Measurements from ENCODE around the gene GRPEL1. TPM values are rescaled to one million over a fixed set of nuclear protein-coding genes. Genes with fewer than 3 reads are reported as not detected.

GRPEL1 gene
- total and polyA plus RNA-seq, 2 of the 13 experiments (the other 11 are each of a cell fraction or from before 2014, with no cell fraction given), result 32.3 to 141 TPM

DNA sequence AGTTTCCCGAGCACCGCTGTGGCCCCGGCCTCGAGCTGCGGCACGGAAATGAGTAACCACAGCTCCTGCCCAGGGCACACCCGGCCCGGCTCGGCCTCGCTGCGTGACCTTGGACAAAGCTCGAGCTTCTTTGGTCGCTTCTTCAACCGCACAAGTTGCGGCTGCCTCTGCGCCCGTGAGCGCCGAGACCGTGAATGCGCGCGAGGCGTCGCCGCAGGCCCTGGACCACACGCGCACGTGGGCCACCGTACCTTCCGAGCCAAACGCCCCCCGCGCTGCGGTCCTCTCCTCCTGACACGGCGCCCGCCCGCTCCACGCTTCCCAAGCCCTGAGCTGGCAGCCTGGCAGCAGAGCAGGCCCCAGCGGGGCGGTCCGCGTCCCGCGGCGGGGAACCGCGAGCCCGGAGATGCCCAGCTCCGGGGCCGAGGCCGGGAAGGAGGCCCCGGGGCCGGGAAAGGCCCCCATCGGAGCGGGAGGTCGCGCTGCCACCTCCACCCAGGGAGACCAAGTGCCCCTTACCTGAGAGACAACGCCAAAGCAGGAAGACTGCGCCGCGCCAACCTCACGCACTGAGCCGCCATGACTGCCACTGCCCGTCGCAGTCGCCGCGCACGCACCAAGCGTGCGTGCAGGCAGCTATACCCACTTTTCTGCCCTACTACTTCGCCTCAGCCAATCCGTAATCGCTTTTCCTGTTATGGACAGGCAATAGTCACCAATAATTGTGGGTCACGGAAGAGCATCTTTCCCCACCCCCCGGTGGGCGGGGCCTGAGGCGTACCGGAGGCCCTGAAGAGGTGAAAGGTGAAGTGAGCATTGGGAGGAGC, at the start of gene GRPEL1 (continued):
- no peak for TF ChIP-seq RCOR2 (CRISPR knock-in tag; IDR thresholded peaks at IDR 0.05)
- no peak for TF ChIP-seq EHMT2 (IDR thresholded peaks at IDR 0.05; ENCODE audit: borderline replicate concordance, low read depth, low read length)
- TF ChIP-seq SETDB1 (CRISPR knock-in tag; IDR thresholded peaks at IDR 0.05; ENCODE audit: borderline replicate concordance), result no peak
- TF ChIP-seq NFYB (CRISPR knock-in tag; IDR thresholded peaks at IDR 0.05), result peak; percentile 87
- no peak for TF ChIP-seq ZNF124 (CRISPR knock-in tag; IDR thresholded peaks at IDR 0.05)
- TF ChIP-seq, protein P1, sequence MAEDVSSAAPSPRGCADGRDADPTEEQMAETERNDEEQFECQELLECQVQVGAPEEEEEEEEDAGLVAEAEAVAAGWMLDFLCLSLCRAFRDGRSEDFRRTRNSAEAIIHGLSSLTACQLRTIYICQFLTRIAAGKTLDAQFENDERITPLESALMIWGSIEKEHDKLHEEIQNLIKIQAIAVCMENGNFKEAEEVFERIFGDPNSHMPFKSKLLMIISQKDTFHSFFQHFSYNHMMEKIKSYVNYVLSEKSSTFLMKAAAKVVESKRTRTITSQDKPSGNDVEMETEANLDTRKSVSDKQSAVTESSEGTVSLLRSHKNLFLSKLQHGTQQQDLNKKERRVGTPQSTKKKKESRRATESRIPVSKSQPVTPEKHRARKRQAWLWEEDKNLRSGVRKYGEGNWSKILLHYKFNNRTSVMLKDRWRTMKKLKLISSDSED (CRISPR knock-in tag; IDR thresholded peaks at IDR 0.05), result no peak
- 0 out of 2 replicates have a peak, but pooled peaks have one; percentile 6 for TF ChIP-seq ZNF503 (CRISPR knock-in tag; IDR thresholded peaks at IDR 0.05)
- peak; percentile 25; the same call in 1 of the 2 replicates for TF ChIP-seq HOXA5 (CRISPR knock-in tag; IDR thresholded peaks at IDR 0.05)
- TF ChIP-seq SALL1 (CRISPR knock-in tag; IDR thresholded peaks at IDR 0.05), result peak; percentile 55
- TF ChIP-seq, protein P2, sequence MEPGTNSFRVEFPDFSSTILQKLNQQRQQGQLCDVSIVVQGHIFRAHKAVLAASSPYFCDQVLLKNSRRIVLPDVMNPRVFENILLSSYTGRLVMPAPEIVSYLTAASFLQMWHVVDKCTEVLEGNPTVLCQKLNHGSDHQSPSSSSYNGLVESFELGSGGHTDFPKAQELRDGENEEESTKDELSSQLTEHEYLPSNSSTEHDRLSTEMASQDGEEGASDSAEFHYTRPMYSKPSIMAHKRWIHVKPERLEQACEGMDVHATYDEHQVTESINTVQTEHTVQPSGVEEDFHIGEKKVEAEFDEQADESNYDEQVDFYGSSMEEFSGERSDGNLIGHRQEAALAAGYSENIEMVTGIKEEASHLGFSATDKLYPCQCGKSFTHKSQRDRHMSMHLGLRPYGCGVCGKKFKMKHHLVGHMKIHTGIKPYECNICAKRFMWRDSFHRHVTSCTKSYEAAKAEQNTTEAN (CRISPR knock-in tag; conservative IDR thresholded peaks at IDR 0.05), result peak; percentile 28; the same call in 1 of the 2 replicates
- TF ChIP-seq MATR3 (CRISPR knock-in tag; IDR thresholded peaks at IDR 0.05), result no peak
- TF ChIP-seq ZNF263 (CRISPR knock-in tag; IDR thresholded peaks at IDR 0.05), result no peak
- no peak for TF ChIP-seq RFXANK (CRISPR knock-in tag; IDR thresholded peaks at IDR 0.05)
- TF ChIP-seq REPIN1 (CRISPR knock-in tag; IDR thresholded peaks at IDR 0.05; ENCODE audit: borderline replicate concordance, low read depth), result peak; percentile 18; the same call in 1 of the 2 replicates
- no peak for TF ChIP-seq HMGA1 (CRISPR knock-in tag; conservative IDR thresholded peaks at IDR 0.05)
- TF ChIP-seq, protein P3, sequence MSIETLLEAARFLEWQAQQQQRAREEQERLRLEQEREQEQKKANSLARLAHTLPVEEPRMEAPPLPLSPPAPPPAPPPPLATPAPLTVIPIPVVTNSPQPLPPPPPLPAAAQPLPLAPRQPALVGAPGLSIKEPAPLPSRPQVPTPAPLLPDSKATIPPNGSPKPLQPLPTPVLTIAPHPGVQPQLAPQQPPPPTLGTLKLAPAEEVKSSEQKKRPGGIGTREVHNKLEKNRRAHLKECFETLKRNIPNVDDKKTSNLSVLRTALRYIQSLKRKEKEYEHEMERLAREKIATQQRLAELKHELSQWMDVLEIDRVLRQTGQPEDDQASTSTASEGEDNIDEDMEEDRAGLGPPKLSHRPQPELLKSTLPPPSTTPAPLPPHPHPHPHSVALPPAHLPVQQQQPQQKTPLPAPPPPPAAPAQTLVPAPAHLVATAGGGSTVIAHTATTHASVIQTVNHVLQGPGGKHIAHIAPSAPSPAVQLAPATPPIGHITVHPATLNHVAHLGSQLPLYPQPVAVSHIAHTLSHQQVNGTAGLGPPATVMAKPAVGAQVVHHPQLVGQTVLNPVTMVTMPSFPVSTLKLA (IDR thresholded peaks at IDR 0.05), result peak; percentile 48; the same call in 1 of the 2 replicates
- 0 out of 2 replicates have a peak, but pooled peaks have one; percentile 64 for TF ChIP-seq ZNF616 (CRISPR knock-in tag; IDR thresholded peaks at IDR 0.05; ENCODE audit: low read depth)
- TF ChIP-seq KLF16 (CRISPR knock-in tag; IDR thresholded peaks at IDR 0.05), result no peak; a peak in 1 of 4 replicates
- TF ChIP-seq GTF2F1 (IDR thresholded peaks at IDR 0.05; ENCODE audit: low read length), result no peak
- no peak for TF ChIP-seq MBD4 (IDR thresholded peaks at IDR 0.05; ENCODE audit: borderline replicate concordance, low read length)

Data from HepG2 (cell line).